PC-3 (cell line): ENCODE measurements around the gene DACH2. TPM values are rescaled to one million over a fixed set of nuclear protein-coding genes. Genes with fewer than 3 reads are reported as not detected.

Experiments
- ATAC-seq: fragments of 200-7000 bp; cut with Tn5 transposase; 2 replicates; pipeline ENCODE4 v1.9.1; 2020; ENCODE audit warnings: mild to moderate bottlenecking, moderate library complexity
- BruUV-seq: library from RNA; stranded (reverse); fragments of 400-500 nt; replicated peaks from 2 replicates; lab custom pipeline; 2021; lab: Mats Ljungman, UMichigan
- CTCF ChIA-PET: fragments of 300-600 bp; sonication (Branson Sonifier 250); formaldehyde crosslinking; loops from one replicate; lab custom pipeline; 2022; ENCODE audit warnings: antibody characterized with exemption; lab: Charles Lee
- POLR2A ChIA-PET: fragments of 300-600 bp; sonication (Branson Sonifier 250); formaldehyde crosslinking; loops from one replicate; lab custom pipeline; 2022; ENCODE audit warnings: antibody characterized with exemption; ENCODE audit not compliant: unreplicated experiment; lab: Charles Lee
- DNase-seq: peaks from one replicate; pipeline ENCODE4 v3.0.0-alpha.2; 2015
- H2AFZ ChIP-seq: fragments of 300-600 bp; sonication (generic); 2 replicates; pipeline ENCODE4 v1.6.0; 2016; ENCODE audit warnings: antibody characterized with exemption, low read length
- H3F3A ChIP-seq: fragments of 300-600 bp; sonication (generic); one replicate; pipeline ENCODE4 v1.6.0; 2017; ENCODE audit warnings: antibody characterized with exemption, low read length, control low read depth, mild to moderate bottlenecking; ENCODE audit not compliant: unreplicated experiment
- H3K27ac ChIP-seq: fragments of 300-600 bp; sonication (generic); 2 replicates; pipeline ENCODE4 v1.5.1; 2016; ENCODE audit warnings: mild to moderate bottlenecking, low read length
- H3K27me3 ChIP-seq: fragments of 300-600 bp; sonication (generic); 2 replicates; pipeline ENCODE4 v1.6.1; 2016; ENCODE audit warnings: low read length, mixed read lengths
- H3K36me3 ChIP-seq: fragments of 300-600 bp; sonication (generic); 2 replicates; pipeline ENCODE4 v1.6.1; 2016; ENCODE audit warnings: low read depth, mixed run types, low read length, mixed read lengths
- H3K4me1 ChIP-seq: fragments of 300-600 bp; sonication (generic); 2 replicates; pipeline ENCODE4 v1.5.1; 2016; ENCODE audit warnings: low read length; ENCODE audit not compliant: insufficient read depth
- H3K4me2 ChIP-seq: fragments of 300-600 bp; sonication (generic); 2 replicates; pipeline ENCODE4 v1.6.0; 2016; ENCODE audit warnings: low read length
- H3K4me3 ChIP-seq: fragments of 300-600 bp; sonication (generic); 2 replicates; pipeline ENCODE4 v1.5.1; 2016; ENCODE audit warnings: mild to moderate bottlenecking, low read length, mixed read lengths
- H3K79me2 ChIP-seq: fragments of 300-600 bp; sonication (generic); 2 replicates; pipeline ENCODE4 v1.6.1; 2017; ENCODE audit warnings: low read length, mixed read lengths
- H3K9ac ChIP-seq: fragments of 300-600 bp; sonication (generic); 2 replicates; pipeline ENCODE4 v1.6.0; 2016; ENCODE audit warnings: mild to moderate bottlenecking, low read length
- H3K9me2 ChIP-seq: fragments of 300-600 bp; sonication (generic); replicated peaks from 2 replicates; pipeline ENCODE4 v1.6.1; 2016; ENCODE audit warnings: mixed run types, low read length, mixed read lengths
- H3K9me3 ChIP-seq: fragments of 300-600 bp; sonication (generic); 2 replicates; pipeline ENCODE4 v1.6.1; 2016; ENCODE audit warnings: low read length, mixed read lengths
- H4K20me1 ChIP-seq: fragments of 300-600 bp; sonication (generic); 2 replicates; pipeline ENCODE4 v1.6.1; 2016; ENCODE audit warnings: low read length, mixed read lengths
- CTCF ChIP-seq: fragments of 300-600 bp; sonication (generic); conservative IDR thresholded peaks from 2 replicates; pipeline ENCODE4 v1.5.1; 2017; ENCODE audit warnings: antibody characterized with exemption, low read depth, mild to moderate bottlenecking, low read length
- EZH2 ChIP-seq: fragments of 300-600 bp; sonication (generic); IDR thresholded peaks from one replicate; pipeline ENCODE4 v1.6.1; 2017; ENCODE audit warnings: antibody characterized with exemption, mild to moderate bottlenecking, low read length; ENCODE audit not compliant: unreplicated experiment
- EZH2phosphoT487 ChIP-seq: fragments of 300-600 bp; sonication (generic); IDR thresholded peaks from 2 replicates; pipeline ENCODE4 v1.6.1; 2018; ENCODE audit warnings: mild to moderate bottlenecking, antibody characterized with exemption, low read length, borderline replicate concordance
- intact Hi-C: fragments of 100-400 bp; cut with micrococcal nuclease; formaldehyde crosslinking; loops from 2 replicates; pipeline ENCODE4 v1.9.0; 2023
- total RNA-seq: library from RNA; depleted of rRNA; stranded (reverse); fragments of >200 nt; gene quantifications from 2 replicates; pipeline ENCODE4 v1.2.3, GENCODE V29; 2014

Gene DACH2
- total RNA-seq, 1 experiment from 2014 or later = not detected

- Histone ChIP-seq H3K4me3 (no peak overlapping the region), H3K9me2 (no peaks in the 10 kb centered on the region), H3K9ac (no peak overlapping the region), H4K20me1 (no peaks in the 10 kb centered on the region), H3K9me3 (0 out of 2 replicates have a peak, but pooled peaks cover 3% of the 10 kb centered on the region), H3F3A (no peaks in the 10 kb centered on the region), H3K4me2 (no peak overlapping the region), H3K27me3 (no peaks in the 10 kb centered on the region), H2AFZ (no peak overlapping the region), H3K27ac (no peak overlapping the region), H3K36me3 (no peaks in the 10 kb centered on the region), H3K4me1 (no peaks in the 10 kb centered on the region), H3K79me2 (no peaks in the 10 kb centered on the region)
- intact Hi-C loops = no loop called here
- ChIA-PET POLR2A (no interaction called here), CTCF (no interaction called here)
- no peak for ATAC-seq
- TF ChIP-seq EZH2 = no peak
- BruUV-seq = no TSS peak
- no peak for DNase-seq
These were observed 359.1 kb downstream of the DACH2 start for GRCh38 chrX:86507331-86507730.

GRCh38 chrX:86579777-86580176 is 431.5 kb downstream of the DACH2 start:
- H2AFZ ChIP-seq = no peak overlapping the region
- H3K36me3 ChIP-seq = no peaks in the 10 kb centered on the region
- no peak overlapping the region for H3K4me3 ChIP-seq
- no peaks in the 10 kb centered on the region for H3K4me1 ChIP-seq
- H4K20me1 ChIP-seq = no peaks in the 10 kb centered on the region
- H3K27ac ChIP-seq = no peak overlapping the region
- DNase-seq (no peak), ATAC-seq (no peak)
- H3F3A ChIP-seq = no peaks in the 10 kb centered on the region
- no peaks in the 10 kb centered on the region for H3K9me3 ChIP-seq
- H3K9me2 ChIP-seq = no peaks in the 10 kb centered on the region
- CTCF ChIA-PET = no interaction called here
- POLR2A ChIA-PET = no interaction called here
- no peak overlapping the region for H3K9ac ChIP-seq
- H3K79me2 ChIP-seq = no peaks in the 10 kb centered on the region
- intact Hi-C loops = no loop called here
- BruUV-seq = no TSS peak
- TF ChIP-seq EZH2phosphoT487 (no peak), CTCF (no peak), EZH2 (no peak)
- no peaks in the 10 kb centered on the region for H3K27me3 ChIP-seq
- H3K4me2 ChIP-seq = no peak overlapping the region

- no peak overlapping the region for H3K27ac ChIP-seq
- no peak overlapping the region for H3K4me3 ChIP-seq
- DNase-seq = no peak
- no peaks in the 10 kb centered on the region for H3K9me2 ChIP-seq
- TF ChIP-seq EZH2phosphoT487 = no peak
- TF ChIP-seq EZH2 = no peak
- TF ChIP-seq CTCF = no peak
- intact Hi-C loops = no loop called here
- H3K36me3 ChIP-seq = no peaks in the 10 kb centered on the region
- ChIA-PET POLR2A (no interaction called here), CTCF (no interaction called here)
- H3K27me3 ChIP-seq = no peaks in the 10 kb centered on the region
- no peak overlapping the region for H2AFZ ChIP-seq
- H3F3A ChIP-seq = no peaks in the 10 kb centered on the region
- H3K9me3 ChIP-seq = no peaks in the 10 kb centered on the region
- H3K79me2 ChIP-seq = no peaks in the 10 kb centered on the region
- H3K9ac ChIP-seq = no peak overlapping the region
- H3K4me1 ChIP-seq = no peaks in the 10 kb centered on the region
- H3K4me2 ChIP-seq = no peak overlapping the region
- no peaks in the 10 kb centered on the region for H4K20me1 ChIP-seq
- no TSS peak for BruUV-seq
- ATAC-seq = no peak
These were observed 456.4 kb downstream of the DACH2 start for GRCh38 chrX:86604607-86605006.
